Kidney tubule cell (primary cell): ENCODE measurements around the gene RCHY1.
"Not testable (repeated sequence)": the region's sequence is repeated elsewhere in the genome, so short reads cannot be mapped to it uniquely, and the experiment has no call there.

Source experiments
- DNase-seq: peaks from one replicate; pipeline ENCODE4 v3.0.0-alpha.2; 2018; ENCODE audit warnings: low spot score

The RCHY1 gene

DNA sequence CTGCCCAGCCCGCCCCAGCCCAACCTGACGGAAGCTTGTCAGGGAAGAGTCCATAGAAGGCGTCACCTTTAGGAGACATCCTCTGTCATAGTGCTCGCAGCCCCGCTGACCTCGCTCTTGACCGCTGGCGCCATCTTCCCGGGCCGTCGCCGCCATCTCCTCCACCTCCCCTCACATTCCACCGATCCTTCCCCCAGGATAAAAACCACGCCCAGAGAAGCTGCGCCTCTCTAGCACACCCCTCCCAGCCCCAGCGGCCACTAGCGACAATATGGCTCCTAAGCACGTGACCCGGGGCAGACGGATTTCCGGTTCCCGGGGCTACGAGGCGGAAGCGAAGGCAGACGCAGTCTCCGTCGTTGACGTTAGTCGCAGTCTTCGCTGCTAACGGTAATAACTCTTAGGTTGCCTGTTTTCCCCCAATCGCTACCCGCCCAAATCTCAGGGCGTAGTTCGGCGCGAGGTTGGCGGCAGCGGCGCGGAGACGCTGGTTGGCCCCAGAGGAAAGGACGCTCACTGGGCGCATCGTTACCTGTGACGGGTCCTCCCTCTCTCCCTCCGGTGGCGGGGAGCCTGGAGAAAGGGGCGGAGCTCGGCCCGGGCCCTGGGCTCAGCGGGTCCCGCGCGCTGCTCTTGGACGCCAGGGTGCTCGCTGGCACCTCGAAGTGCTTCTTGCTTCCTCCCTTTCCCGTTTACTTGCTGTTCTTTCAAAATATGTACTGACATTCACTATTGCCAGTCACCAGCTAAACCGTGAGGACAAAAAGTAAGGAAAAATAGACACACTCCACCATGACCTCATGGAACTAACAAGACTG lies at the start of gene RCHY1, which contains the start of gene THAP6:
Gene RCHY1 (minus strand): TSS at position 273 of the 818 bp plus-strand sequence. CDS start 117 bp downstream, at position 156.
Gene THAP6 (plus strand): TSS at position 343 of the 818 bp plus-strand sequence. CDS start 980 bp downstream, outside the sequence.
- peak; percentile 98 for DNase-seq

DNA sequence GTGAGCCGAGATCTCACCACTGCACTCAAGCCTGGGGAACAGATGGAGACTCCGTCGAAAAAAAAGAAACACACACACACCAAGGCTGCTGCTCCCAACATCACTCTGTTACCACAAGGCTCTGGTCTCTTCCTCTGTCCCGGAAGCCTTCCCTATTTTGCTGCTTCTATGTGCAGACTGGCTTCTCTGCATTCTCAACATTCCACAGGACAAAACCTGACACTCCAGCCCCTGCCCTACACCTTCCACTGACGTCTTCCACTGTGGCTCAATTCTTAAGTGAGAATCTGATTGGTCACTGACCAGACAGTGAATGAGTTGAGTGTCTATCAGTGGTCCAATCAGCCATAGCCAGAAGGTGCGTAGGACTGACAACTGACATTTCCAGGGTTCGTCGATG lies 47.6 kb upstream of the RCHY1 start:
- DNase-seq = peak; percentile 78

DNA sequence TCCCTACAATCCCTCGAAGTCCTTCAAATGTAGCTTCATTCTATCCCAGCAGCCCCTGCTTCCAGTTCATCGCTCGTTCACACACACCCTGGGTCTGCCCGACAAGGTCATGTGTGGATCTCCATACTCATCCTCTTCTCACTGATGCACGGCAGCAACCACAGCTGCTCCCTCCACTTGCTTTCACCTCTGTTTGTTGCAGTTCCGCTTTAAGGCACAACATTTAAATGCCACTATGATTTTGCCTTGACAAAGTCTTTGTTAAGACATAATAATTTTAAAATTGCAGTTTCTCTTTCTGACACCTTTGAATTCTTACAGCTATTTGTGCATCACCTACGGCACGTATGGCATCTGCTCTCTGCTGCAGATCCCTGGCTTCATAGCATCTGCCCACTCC lies 43.5 kb upstream of the RCHY1 start:
- no peak for DNase-seq

DNA sequence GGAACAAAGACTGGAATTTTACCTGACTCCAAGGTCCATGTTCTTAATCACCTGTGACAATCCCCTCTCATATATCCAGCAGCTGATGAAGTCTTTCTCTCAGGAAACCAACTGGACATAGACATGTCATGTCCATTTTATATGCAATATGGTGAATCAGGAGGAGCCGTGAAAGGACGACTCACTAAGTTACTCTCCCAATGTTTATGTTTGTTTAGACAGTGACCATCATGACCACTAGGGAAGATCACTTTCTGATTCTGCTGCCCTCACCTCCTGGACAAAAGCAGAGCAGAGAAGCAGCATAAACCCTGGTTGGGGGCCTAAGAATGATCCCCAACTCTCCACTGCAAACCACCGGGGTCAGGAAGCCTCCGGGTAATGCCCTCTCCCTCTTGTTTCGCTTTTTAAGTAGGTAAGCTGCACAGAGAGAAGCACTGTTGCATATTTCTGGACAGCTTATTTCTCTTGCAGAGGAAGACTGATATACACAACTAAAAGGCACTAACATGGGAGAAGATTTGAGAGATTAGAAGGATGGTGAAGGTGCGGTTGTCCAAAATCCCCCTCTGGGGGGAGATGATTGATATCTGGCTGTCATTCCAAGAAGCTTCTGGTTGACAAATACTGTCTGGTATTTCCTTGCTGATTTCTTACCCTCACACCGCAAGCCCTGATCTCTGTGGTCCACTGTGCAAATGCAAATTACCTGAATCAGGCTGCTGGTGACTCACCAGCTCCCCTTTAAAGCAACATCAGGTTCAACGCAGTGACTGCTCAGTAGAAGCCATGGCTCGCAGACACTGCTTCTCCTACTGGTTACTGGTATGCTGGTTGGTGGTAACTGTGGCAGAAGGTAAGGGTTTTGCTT lies 41.3 kb upstream of the RCHY1 start, which contains the start of gene ODAPH:
Gene ODAPH (plus strand): TSS at position 773 of the 871 bp plus-strand sequence. CDS start 17 bp downstream, at position 790.
- peak; percentile 96 for DNase-seq

DNA sequence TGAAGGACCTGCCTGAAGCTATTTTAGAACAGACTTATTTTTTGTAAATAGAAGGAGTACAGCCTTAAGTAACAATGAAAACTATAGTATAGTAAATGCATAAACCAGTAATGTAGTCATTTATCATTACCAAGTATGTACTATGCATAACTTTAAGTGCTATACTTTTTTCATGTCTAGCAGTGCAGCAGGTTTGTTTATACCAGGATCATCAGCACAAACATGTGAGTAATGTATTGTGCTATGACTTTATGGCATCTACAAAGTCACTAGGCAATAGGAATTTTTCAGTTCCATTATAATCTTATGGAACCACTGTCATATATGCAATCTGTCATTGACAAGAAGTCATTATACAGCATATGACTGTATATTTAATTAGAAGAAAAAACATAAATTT lies 38.2 kb upstream of the RCHY1 start:
- DNase-seq = no peak

DNA sequence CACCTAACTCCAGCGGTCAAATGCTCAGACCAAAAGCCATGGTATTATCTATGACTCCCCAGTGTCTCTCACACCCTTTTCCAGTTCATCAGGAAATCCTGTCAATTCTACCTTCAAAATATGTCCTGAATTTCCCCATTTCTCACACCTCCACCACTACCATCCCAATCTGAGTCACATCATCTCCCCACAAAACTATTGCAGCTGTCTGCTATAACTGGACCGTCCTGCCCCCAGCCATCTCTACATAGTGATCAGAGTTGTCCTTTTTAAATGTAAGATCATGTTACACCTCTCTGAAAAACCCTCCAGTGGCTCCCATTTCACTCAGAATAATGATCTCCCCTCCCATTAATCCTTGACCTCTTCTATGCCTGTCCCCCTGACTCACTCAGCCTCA lies 34.8 kb upstream of the RCHY1 start:
- DNase-seq = no peak

DNA sequence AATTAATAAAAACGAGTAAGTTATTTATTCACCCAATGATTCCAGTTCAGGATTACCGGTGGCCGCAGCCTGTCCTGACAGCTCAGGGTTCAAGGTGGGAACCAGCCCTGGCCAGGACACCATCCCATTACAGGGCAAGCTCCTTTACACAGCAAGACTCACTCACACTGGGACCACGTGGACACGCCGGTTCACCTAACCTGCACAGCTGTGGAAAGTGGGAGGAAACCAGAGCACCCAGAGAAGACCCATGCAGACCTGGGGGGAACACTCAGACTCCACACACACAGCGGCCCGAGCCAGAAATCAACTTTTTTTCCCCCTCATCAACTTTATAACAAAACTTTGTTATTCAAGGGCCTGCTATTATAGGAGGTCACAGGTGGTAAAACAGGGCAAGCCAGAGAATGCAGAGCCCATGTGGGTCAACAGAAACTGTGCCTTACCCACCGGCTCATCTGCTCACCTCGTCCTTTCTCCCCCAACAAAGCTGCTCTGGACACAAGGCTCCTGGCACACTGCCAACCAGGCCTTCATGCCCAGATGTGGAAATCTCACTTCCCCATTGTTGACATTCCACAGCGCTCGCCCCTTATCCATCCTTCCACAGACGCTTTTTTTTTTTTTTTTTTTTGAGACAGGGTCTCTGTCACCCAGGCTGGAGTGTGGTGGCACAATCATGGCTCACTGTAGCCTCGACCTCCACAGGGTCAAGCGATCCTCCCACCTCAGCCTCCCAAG lies 33.6 kb upstream of the RCHY1 start:
- DNase-seq = peak; percentile 72

DNA sequence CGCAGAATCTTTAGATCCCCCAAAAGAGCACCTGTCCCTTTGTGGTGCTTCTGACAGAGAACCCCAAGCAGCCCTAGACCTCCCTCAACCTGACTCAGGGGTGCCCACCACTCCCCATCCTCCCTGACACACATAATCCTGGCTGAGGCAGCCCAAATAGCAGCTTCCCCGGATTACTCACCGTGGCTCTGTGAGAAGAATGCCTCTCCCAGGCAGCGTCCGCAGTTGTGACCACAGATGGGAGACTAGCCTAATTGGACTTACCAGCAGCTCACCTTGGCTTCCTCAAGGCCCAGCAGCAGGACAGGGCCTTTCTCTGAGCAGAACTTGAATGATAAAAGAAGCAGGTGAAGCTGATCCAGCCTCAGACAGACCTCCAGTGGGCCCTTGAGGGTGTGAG lies 31.3 kb upstream of the RCHY1 start:
- DNase-seq = peak; percentile 76

DNA sequence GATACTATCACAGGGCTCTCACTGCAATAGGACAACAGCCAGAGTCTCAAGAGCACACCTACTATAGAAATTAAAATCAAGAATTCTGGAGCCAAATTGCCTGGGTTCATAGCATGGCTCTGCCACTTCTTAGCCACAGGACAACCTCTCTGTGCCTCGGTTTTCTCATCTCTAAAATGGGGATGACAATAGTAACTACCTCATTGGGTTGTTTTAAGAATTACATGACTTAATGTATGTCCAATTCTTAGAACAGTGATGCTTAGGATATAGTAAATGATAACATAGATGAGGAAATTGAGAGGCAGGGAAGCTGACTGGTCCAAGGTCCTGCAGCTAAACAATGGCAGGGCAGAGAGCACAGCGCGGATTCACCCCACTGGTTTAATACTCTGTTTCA lies 30.7 kb upstream of the RCHY1 start:
- no peak for DNase-seq

DNA sequence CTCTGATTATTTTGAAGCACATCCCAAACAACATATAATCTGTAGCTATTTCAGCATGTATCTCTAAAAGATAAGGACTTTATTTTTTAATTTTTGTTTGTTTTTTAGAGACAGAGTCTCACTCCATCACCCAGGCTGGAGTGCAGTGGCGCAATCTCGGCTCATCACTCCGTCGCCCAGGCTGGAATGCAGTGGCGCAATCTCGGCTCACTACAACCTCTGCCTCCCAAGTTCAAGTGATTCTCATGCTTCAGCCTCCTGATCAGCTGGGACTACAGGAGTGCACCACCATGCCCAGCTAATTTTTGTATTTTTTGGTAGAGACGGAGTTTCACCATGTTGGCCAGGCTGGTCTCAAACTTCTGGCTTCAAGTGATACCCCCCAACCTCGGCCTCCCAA lies 30.0 kb upstream of the RCHY1 start:
- not testable (repeated sequence) for DNase-seq

DNA sequence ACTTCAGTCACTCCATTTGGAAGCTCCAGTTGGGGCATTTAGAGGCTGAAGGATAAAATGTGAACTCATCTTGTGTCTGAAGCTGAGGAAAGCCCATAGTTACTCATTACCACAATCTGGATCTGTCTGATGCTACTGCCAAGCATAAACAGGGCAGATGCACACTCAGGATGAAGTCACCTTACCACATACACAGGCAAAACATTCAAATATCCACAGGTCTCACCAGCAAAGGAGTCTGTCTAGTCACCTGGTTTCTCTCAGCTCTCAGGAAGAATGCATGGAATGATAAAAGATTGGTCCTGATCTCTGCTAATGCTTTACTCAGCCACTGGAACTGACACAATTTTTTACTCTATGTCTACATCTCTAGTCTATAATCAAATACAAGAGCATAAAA lies 28.6 kb upstream of the RCHY1 start:
- DNase-seq = peak; percentile 99

DNA sequence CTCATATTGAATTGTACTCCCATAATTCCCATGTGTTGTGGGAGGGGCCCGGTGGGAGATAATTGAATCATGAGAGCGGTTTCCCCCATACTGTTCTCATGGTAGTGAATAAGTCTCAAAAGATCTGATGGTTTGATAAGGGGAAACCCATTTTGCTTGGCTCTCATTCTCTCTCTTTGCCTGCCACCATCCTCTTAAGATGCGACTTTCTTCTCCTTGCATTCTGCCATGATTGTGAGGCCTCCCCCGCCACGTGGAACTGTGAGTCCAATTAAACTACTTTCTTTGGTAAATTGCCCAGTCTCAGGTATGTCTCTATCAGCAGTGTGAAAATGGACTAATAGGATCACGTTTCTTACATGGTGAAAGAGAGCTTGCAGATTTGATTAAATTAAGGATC lies 23.1 kb upstream of the RCHY1 start:
- not testable (repeated sequence) for DNase-seq

DNA sequence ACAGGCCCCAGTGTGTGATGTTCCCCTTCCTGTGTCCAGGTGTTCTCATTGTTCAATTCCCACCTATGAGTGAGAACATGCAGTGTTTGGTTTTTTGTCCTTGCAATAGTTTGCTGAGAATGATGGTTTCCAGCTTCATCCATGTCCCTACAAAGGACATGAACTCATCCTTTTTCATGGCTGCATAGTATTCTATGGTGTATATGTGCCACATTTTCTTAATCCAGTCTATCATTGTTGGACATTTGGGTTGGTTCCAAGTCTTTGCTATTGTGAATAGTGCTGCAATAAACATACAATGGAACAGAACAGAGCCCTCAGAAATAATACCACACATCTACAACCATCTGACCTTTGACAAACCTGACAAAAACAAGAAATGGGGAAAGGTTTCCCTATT lies 19.7 kb upstream of the RCHY1 start:
- DNase-seq = not testable (repeated sequence)

DNA sequence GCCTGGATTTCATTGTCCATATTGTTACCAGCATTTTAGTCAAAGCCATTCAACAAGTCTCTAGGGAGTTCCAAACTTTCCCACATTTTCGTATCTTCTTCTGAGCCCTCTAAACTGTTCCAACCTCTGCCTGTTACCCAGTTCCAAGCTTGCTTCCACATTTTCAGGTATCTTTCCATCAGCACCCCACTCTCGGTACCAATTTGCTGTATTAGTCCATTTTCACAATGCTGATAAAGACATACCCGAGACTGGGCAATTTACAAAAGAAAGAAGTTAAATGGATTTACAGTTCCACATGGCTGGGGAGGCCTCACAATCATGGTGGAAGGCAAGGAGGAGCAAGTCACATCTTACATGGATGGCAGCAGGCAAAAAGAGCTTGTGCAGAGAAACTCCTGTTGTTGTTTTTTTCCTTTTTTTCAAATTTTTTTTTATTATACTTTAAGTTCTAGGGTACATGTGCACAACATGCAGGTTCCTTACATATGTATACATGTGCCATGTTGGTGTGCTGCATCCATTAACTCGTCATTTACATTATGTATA lies 19.2 kb upstream of the RCHY1 start:
- not testable (repeated sequence) for DNase-seq

DNA sequence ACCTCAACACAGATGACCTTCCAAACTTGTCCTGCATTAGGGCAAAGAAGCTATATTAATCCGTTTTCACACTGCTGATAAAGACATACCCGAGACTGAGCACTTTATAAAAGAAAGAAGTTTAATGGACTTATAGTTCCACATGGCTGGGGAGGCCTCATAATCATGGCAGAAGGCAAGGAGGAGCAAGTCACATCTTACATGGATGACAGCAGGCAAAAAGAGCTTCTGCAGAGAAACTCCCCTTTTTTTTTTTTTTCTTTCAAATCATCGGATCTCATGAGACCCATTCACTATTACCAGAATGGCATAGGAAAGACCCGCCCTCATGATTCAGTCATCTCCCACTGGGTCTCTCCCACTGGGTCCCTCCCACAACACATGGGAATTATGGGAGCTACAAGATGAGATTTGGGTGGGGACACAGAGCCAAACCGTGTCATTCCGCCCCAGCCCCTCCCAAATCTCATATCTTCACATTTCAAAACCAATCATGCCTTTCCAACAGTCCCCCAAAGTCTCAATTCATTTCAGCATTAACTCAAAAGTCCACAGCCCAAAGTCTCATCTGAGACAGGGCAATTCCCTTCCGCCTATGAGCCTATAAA lies 17.4 kb upstream of the RCHY1 start:
- not testable (repeated sequence) for DNase-seq

DNA sequence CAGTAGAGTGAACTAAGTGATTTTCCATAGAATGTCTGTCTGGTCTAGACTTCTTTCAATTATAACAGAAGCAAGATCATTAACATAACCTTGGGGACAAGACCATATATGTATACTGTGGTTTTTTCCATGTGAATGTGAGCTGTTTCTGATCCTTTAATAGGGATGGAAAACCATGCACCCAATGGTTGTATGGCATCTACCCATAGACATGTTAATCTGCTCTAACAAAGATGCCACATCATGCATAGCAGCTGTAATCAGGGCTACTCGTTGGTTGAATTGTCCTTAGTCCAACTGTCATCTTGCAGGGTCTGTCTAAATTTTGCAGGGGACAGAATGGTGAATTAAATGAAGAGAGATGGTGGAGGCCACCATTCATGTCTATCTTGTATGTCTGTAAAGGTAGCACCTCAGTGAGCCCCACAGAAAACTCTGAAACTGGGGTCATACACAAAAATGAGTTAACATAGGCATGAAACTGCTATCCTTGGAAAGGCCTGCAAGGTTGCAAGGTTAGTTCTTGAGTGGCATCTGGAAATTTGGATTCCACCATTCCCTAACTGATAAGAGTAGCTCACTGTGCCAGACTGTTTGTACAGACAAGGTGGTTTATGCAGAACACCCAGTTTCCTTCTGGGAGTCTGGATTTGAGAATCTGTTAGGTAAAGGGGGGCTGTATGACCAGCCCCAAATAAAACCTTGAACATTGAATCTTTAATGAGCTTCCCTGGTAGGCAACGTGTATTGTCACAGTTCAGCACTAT lies 16.5 kb upstream of the RCHY1 start:
- DNase-seq = no peak

DNA sequence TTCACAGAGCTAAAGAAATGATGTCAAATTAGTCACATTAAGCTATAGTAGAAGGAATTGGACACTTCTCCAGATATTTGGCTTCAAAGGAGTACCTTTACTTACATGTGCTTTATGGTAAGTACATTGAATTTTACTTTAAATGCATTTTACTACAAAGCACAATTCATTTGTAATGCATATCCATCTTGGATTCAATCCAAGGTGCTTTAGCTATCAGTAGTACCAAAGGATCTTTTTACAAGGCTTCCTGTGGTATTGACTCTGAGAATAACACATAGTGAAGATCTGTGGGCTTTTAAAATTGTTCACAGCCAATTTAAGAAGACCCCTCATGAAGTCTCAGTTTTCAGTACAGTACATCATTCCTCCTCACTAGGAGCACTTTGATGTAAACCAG lies 13.3 kb upstream of the RCHY1 start:
- DNase-seq = no peak

DNA sequence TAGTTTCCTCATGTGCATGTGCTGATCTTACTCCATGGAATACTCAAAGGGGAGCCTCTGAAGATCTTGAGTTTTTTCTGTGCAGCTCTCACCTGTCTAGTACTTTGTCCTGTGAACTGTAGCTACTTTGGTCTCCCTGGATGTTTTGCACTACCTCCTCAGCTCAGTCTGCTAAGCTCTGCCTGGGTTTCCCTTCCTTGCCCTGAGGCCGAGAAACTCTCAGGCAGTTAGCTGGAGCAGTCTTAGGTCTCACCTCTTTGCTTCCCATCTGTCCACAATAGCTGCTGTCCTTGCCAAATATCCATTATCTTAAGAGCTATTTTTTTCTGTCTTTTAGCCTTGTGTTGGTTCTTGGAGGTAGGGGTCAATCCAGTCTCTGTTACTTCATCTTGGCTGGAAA lies 11.7 kb upstream of the RCHY1 start:
- DNase-seq = no peak

DNA sequence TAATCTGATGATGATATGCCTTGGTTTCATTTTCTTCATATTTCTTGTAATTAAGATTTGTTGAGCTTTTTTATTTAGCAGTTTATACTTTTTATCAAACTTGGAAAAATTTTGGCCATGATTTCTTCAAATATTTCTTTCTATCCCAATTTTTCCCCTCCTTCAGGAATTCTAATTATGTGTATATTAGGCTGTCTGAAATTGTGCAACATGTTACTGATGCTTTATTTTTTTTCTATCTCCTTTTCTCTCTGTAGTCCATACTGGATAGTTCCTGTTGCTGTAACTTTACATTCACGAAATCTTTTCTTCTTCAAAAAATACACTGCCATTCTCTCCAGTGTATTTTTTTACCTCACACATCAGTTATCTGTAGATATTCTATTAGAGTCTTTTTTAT lies 10.9 kb upstream of the RCHY1 start:
- DNase-seq = no peak

DNA sequence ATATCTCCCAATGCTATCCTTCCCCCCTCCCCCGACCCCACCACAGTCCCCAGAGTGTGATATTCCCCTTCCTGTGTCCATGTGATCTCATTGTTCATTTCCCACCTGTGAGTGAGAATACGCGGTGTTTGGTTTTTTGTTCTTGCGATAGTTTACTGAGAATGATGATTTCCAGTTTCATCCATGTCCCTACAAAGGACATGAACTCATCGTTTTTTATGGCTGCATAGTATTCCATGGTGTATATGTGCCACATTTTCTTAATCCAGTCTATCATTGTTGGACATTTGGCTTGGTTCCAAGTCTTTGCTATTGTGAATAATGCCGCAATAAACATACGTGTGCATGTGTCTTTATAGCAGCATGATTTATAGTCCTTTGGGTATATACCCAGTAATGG lies 5.2 kb upstream of the RCHY1 start:
- not testable (repeated sequence) for DNase-seq

DNA sequence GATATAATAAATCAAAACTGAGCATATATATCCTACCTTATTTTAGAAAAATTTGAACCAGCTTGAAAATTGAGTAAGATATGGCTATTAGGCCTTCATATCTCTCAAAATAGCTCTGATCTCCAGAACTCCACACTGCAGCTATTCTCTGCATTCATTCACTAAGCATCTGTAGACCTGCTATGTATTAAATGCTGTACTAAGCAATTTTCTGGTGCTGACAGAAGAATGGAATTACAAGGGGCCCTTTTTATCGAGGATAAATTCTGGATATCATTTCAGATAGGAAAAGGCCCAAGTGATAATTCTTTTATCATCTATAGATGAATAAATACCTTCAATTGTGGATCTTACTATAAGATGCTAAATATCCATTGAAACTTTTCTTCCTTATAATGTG lies 1.9 kb upstream of the RCHY1 start:
- no peak for DNase-seq
